Measurements from ENCODE around the gene FOXJ1.
A peak's percentile ranks its signal among the peaks of the same experiment; 100 is the strongest.
"Not testable (repeated sequence)": the region's sequence is repeated elsewhere in the genome, so short reads cannot be mapped to it uniquely, and the experiment has no call there.

FOXJ1 gene, protein sequence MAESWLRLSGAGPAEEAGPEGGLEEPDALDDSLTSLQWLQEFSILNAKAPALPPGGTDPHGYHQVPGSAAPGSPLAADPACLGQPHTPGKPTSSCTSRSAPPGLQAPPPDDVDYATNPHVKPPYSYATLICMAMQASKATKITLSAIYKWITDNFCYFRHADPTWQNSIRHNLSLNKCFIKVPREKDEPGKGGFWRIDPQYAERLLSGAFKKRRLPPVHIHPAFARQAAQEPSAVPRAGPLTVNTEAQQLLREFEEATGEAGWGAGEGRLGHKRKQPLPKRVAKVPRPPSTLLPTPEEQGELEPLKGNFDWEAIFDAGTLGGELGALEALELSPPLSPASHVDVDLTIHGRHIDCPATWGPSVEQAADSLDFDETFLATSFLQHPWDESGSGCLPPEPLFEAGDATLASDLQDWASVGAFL

DNA sequence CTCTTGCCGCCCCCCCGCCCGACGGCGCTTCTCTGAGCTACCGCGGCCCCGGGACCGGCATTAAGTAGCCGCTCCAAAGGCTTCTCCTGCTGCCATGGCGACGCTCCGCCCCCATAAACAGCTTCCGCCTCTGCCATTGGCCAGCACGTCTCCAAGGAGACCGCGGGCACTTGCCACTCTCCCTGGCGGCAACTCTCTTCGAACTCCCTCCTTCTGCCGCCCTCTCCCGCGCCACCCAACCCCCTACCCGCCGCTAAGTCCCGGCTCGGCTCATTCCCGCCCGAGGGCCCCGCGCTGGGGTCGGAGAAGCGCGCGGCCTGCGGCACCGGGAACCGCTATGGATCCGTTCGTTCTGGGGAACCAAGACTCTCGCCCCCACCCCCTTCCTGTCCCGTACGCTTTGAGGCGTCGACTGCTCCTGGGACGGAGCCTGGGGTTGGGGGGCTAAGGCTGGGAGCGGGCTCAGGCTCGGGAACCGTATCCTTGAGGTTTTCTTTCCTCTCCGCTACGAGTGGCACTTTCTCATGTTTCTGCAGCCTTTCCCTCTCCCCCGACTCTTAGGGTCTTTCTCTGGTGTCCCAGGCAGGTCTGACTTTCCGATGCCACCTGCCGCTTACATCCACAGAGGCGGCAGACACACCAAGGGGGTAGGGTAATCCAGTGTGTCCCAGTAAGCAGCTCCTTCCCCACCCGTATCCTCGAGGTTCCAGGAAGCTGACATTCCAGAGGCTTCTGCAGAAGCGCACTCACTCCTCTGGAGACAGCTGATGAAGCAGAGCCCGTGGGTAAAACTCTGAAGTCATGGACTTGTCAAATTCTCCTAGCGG lies at the start of gene FOXJ1:
Gene FOXJ1 (minus strand): TSS at position 34 of the 827 bp plus-strand sequence. CDS start 850 bp downstream, outside the sequence.
- DNase-seq: peak; percentile 96

DNA sequence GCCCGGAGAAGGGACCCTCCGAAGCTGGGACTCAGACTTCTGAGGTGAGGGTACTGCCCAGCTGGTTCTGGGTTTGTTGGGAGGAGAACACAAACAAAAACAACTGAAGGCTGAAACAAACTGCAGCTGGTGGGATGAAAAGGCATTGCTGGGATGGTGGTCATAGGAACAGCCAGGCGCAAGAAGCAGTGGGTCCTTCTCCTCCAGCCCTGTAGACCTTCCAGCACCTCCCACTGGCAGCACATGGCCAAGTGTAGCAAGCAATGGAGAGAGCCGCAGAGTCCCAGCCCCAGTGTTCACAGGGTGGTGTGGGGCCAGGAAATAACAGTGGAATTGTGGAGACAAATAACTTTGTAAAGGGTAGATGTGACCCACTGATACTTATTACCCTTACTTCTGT lies 48.7 kb upstream of the FOXJ1 start:
- no peak for DNase-seq

DNA sequence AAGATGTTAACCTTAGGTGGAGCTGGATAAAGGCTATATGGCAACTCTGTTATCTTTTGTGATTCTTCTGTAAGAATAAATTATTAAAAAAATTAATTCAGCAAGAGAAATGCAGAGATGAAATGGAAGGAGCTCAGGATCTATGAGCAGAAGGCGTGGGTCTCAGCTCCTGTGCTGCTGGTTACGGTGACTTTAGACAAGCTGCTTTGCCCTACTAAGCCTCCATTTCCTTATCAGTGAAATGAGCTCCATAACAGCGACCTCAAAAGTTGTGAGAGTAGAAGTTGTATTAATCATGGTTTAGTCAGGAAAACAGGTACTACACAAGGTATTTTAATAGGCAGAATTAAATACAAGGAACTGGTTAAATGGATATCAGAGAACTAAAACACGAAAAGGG lies 48.2 kb upstream of the FOXJ1 start:
- no peak for DNase-seq

DNA sequence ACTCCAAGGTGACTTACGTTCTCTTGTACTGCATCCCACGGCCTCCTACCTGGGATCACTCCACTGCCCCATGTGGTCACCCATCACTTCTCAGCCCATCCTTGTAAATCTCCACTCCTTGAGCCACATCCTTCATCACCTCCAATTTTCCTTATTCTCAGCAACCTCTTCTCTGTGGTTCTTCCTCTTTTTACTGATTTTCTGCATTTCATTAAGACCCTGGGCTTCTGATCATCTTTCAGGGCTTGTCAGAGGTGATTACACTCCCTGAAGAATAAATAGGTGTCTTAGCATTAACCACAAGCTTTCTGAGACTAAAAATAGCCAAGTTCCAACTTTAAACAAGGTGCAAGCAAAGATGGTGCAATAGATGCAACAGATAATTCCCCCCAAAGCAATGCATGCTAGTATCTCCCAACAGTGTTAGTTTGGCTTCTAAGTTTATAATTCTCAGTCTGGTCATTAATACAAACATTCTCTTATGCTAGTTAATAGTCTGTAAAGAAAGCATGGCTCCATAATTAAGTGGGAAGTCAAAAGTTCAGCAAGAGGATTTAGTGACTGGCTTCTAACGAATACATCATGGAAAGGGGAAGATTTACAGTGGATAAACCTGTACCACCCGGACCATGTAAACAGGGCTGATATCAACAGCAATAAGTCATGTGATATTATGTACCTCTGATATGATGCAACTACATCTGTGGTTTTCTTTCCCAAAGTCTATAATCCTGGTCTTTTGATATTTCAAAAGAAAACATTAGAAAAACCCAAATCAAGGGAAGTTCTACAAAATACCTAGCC lies 47.4 kb upstream of the FOXJ1 start:
- DNase-seq: no peak

DNA sequence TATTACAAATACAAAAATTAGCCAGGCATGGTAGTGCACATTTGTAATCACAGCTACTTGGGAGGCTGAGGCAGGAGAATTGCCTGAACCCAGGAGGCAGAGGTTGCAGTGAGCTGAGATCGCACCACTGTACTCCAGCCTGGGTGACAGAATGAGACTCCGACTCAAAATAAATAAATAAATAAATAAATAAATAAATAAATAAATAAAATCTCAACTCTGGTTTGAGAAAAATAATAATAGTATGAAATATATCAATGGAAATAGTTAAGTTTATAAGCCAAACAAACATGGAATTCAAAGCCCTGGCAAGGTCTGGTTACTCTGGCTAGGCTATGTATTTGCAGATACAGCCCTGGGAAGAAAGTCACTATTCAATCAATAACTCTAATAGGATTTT lies 45.7 kb upstream of the FOXJ1 start:
- DNase-seq: not testable (repeated sequence)

DNA sequence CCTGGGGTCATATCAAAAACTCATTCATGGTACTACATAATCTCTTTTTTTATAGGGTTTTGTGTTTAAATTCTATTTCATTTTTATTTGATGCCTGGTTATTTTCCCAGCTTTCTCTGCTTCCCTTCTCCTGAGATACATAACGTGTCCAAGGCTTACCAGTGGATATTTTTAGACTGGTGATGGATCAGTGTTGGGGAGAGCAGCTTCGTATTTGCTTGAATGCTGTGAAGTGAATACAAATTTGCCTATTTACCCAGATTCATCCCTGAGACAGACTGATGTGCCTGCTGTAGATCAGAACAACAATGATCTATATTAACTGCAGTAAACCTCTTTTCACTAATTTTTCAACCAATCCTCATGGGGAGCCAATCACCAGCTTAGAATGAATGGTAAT lies 43.2 kb upstream of the FOXJ1 start:
- DNase-seq: no peak

DNA sequence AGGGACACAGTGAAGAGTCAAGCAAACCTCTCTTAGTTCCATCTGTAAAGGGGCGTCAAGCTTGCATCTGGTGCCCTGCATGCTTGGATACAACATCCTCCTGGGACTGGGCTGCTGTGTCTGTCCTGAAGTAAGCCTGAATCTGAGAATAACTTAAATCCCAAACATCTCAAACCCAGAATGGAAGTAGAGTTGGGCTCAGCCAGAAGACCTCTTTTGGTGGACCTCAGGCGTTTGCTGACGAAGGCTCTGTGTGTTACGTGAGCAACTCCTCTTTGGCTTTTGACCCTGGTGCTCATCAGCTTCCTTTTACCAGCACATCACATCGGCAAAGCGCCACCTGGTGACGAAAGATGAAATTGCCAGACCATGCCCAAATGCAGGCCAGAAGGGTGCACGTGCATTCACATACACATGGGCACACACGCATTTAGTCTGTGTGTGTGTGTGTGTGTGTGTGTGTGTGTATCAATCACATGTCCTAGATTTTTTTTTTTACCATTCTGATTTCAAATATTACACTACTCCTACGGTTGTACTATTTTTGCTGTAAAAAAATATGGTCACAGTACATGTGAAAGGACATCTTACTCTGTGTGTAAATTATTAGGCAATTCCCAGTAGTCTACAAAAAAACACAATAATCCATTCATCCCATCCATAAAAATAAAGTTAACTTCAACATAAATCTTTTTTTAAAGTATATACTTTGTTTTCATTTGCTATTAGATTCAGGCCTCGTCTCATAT lies 41.1 kb upstream of the FOXJ1 start:
- peak; percentile 97 for DNase-seq

DNA sequence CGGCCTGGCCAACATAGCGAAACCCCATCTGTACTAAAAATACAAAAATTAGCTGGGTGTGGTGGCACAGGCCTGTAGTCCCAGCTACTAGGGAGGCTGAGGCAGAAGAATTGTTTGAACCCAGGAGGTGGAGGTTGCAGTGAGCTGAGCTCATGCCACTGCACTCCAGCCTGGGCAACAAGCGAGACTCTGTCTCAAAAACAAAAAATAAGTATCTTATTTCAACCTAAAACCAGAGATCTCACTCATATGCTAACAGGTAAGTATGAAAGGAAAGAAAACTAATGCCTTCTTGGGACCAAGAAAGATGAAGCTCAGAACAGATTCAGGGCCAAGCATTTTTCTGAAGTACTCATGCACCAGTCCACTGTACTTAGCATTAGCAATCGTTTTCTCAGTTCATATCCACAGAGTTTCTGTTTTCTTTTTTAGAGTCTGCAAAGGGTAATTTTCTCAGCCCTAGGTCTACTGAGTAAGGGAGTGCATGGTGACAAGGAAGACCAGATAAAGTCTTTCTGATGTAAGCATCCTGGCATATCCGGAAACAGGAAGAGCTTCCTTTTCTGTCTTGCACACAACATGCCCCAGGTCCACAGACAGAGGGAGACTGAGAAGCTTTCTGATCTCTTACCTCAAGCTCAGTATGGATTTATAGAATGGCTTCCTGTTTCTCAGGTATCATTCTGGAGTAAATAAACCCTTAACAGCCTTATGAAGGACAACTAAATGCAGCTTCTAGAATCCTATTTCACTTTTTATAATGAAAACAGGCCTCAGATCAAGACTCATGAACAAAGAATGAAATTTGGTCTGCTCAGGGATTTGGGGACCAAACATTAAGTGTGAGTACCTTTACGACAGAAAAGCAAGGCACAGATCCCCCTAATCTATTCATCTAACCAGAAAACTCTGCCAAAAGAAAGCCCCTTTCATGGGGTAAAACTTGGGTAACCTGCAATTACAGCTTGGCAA lies 38.7 kb upstream of the FOXJ1 start:
- DNase-seq: peak; percentile 70

DNA sequence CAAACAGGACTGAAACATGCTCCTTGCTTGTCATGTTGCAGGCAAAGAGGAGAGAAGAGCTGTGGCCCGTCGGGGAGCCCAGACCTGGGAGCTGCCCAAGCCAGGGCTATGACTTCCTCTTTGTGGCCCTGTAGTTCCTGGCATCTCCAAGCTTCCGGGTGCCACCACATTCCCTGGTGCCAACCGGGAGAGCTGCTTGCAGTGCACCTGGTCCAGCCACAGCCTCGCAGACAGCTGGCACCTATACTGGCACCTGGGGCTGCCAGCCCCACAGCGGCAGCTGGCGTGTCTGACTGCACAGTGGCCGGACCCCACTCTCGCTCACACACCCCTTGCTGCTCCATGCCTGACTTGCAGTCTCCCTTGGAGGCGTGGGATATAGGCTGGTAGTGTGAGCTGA lies 37.1 kb upstream of the FOXJ1 start:
- no peak for DNase-seq

DNA sequence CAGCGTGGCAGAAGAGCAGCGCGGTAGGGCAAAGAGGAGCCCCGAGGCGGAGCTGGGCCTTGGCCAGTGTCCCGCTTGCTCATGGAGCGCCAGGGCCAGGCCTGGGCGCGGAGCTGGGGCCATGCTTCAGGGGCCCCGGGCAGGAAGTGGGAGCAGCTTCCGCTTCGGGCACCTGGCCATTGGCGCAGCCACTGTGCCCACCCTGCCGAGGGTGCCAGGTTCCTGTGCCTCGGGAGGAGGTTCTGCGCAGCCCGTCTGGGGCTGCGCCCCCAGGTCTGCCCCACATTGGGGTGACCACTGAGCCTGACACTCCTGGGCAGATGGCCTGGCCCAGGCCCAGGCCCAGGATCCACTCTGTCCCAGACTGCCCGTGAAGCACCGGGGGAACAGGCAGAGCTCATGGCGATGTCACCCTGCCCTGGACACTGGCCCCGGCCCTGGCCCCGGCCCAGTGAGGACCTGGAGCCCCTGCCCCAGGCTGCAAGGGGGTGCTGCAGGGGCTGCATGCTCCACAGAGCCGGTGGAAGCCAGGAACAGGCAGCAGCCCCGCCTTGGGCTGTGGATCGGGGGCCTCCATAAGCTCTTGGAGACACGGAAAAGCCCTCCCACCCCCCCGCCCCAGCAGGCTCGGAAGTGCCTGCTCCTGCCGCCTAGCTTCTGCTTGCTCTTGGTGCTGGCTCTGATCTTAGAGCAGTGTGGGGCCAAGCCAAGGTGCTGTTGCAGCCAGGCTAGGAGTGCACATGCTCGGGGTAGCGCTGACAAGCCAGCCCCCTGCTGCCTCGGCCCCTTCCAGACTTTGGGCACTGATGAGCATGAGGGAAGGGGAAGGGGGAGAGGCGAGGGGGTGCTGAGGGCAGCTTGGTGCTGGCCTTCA lies 35.9 kb upstream of the FOXJ1 start:
- DNase-seq: no peak

DNA sequence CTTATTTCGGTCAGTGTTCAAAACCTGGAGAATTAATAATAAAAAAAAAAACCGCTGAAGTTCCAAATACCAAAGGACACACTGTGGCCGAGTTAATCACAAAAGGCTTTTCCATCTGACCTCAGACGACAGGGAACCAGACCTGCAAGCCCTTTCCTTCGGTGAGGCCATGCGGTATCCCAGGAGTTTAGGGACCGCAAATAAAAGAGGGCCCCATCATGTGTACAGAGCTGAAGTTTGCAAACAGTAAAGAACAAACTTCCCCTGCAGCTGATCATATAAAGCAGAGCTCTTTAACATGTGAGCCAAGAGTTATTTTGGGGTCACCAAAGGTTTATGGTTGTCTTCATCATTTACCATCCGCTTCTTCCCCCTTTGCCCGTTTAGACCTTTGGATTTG lies 33.0 kb upstream of the FOXJ1 start:
- no peak for DNase-seq

DNA sequence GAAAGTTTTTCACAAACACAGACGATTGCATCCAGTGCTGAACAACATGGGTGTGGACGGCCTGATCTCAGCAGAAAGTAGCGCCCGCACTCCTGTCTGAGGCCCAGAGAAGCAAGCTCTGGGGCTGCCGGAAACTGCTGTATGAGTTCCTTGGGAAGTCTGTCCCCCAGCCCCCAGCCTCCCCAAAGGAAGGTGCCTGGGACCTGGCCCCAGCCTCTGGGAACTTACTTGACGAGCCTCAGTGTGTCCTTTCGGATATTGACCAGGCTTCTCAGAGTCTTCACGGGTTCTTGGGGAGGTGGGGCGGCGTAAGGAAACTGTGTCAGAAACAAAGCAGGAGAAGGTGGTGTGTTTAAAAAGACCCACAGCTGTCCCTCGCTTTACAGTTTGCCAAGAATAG lies 32.4 kb upstream of the FOXJ1 start:
- DNase-seq: no peak

DNA sequence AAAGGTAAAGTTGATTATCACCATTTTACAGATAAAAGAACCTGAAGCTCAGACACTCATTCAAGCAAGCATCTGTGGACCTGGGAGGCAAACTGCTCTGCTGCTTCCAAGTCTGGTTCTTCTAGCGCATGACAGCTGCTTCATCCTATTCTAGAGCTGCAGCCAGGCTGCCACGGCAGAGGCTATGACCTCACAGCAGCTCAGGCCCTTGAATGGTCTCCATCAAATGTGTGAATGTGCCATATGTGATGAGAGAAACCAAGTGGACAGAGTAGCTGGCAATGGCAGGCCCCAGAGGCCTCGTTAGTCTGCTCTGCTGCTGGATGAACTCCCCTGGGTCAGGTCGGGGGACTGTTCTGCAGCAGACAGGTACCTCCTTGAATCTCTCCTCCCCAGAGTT lies 30.7 kb upstream of the FOXJ1 start:
- DNase-seq: no peak

DNA sequence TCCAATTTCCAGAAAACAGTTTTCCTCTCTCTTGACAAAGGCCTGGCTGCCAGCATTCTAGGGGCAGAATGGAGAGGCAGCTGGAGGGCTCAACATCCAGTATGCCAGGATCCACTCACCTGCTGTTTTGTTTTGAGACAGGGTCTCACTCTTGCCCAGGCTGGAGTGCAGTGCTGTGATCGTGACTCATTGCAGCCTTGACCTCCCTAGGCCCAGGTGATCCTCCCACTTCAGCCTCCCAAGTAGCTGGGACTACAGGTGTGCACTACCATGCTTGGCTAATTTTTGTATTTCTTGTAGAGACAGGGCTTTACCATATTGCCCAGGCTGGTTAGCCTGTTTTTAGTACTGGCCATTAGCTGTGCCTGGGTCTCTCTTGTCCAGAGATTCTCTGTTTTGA lies 29.1 kb upstream of the FOXJ1 start:
- DNase-seq: no peak

DNA sequence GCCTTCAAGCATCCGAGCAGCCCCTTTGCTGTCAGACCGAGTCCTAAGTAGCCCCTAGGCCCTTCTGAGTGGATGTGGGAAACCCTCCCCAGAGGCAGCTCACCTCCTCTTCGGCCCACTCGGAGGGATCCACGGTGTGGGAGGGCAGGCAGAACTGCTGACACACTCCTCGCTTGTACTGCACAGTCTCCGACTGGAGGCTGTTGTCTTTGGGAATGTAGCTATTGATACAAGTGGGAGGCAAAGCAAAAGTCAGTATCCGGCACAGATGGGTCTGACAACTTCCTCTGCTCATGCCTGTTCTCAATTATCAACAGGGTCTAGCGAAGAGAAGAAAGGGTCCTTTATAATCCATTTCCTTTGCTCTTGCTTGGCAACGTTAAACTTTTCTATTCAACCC lies 25.9 kb upstream of the FOXJ1 start:
- no peak for DNase-seq

DNA sequence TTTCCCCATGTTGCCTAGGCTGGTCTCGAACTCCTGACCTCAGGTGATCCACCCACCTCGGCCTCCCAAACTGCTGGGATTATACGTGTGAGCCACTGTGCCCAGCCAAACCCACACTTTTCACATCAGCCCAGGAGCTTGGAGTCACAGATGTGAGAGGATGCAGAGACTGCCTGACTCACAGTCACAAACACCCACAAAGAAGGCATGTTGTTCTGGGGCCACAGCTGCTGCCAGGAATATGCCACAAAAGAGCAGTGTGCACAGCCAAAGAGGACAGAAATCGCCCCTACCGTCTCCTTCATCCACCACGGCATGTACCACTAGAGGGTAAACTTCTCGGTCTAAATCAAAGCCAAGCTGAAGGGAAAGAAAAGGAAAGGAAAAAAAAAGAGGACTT lies 25.1 kb upstream of the FOXJ1 start:
- DNase-seq: no peak

DNA sequence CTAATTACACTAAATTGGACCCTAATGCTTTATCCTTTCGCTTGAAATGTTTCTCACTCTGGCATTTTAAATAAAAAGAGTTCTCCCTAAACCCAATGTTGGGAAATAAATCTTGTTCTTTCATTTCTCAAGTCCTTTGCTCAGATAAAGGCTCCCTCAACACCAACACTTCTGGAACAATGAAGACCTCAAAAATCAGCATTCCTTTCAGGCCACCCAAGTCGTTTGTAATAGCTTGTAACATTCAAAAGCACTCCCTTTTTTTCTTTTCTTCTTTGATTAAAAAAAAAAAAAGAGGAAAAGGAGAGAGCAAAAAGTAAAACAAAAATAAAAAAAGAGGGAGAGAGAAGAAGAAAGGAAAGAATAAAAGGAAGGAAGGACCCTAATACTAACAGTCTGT lies 23.3 kb upstream of the FOXJ1 start:
- no peak for DNase-seq

DNA sequence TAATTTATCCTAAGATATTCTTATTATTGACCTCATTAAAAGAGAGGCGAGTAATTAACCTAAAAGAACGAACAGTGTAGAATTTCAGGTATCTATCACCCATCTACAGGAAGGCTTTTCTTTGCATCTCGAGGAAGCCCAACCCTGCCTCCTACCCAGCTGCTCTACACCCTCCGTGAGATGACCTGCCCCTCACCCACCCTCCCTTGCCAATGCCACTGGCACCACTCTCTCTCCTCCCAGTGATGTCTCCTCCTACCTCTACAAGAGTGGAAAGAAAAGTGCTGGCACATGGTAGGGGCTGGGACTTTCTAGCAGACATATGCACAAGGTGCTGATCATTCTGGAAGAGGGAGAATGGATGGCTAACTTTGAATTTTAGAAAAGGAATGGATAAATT lies 22.9 kb upstream of the FOXJ1 start:
- DNase-seq: no peak

DNA sequence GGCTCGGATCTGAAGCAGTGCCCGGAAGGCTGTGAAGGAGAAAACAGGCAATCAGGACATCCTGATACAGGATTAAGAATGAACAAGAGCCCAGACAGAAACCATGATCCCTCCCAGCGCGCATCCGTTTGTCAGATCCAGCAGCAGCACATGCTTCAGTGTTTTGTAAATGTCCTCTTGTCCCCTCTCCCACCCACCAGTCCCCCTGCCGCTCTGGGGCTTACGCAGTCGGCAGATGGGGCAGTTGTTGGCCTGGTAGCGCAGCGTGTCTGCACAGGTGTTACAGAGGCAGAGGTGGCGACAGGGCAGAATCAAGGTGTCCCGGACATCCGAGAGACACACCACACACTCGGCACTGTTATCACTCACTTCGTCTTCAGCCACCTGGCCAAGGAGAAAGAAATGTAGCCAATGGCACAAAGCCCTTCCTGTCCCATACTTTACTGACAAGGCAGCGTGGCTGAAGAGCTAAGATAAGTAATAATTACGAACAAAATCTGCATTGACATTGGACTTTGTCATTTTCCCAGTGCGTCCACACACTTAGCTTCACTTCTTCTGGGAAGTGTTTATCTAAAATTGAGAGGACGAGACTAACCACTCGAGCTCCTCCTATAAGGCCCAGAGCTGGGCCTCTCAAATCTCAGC lies 20.7 kb upstream of the FOXJ1 start:
- DNase-seq: no peak

Measured in CD4-positive, alpha-beta T cell treated with Interleukin-10 for 1 hour (primary cell).